HepG2 (cell line): ENCODE measurements around the gene B3GNT9. TPM values are rescaled to one million over a fixed set of nuclear protein-coding genes. Genes with fewer than 3 reads are reported as not detected.

Experiments
- AKAP8 ChIP-seq: sonication (generic); formaldehyde crosslinking; IDR thresholded peaks from 2 replicates; pipeline ENCODE4 v1.5.1; 2020; ENCODE audit warnings: mild to moderate bottlenecking, missing genetic modification reagents
- CSRNP1 ChIP-seq: sonication (generic); formaldehyde crosslinking; IDR thresholded peaks from 2 replicates; pipeline ENCODE4 v1.8.1; 2023; ENCODE audit warnings: mild to moderate bottlenecking, missing genetic modification reagents
- DDIT3 ChIP-seq: sonication (generic); formaldehyde crosslinking; IDR thresholded peaks from 2 replicates; pipeline ENCODE4 v1.4.0; 2020; ENCODE audit warnings: mild to moderate bottlenecking, missing genetic modification reagents
- FOXM1 ChIP-seq: sonication (generic); formaldehyde crosslinking; IDR thresholded peaks from 2 replicates; pipeline ENCODE4 v1.5.0; 2020; ENCODE audit warnings: missing genetic modification reagents
- GABPB1 ChIP-seq: IDR thresholded peaks from 2 replicates; pipeline ENCODE4 v1.6.1; 2016; ENCODE audit warnings: mild to moderate bottlenecking, missing genetic modification reagents, moderate library complexity, missing compliant biosample characterization
- GMEB1 ChIP-seq: sonication (generic); formaldehyde crosslinking; IDR thresholded peaks from 2 replicates; pipeline ENCODE4 v1.5.1; 2020; ENCODE audit warnings: missing genetic modification reagents, mild to moderate bottlenecking, borderline replicate concordance
- HOMEZ ChIP-seq: IDR thresholded peaks from 2 replicates; pipeline ENCODE4 v1.6.1; 2016; ENCODE audit warnings: low read depth
- NFAT5 ChIP-seq: sonication (generic); formaldehyde crosslinking; IDR thresholded peaks from 2 replicates; pipeline ENCODE4 v1.4.0; 2020; ENCODE audit warnings: missing genetic modification reagents
- RBFOX2 ChIP-seq: fragments of 200-400 bp; formaldehyde crosslinking; IDR thresholded peaks from 2 replicates; pipeline ENCODE4 v1.6.1; 2017; ENCODE audit warnings: low read depth, mild to moderate bottlenecking, low read length
- RNF2 ChIP-seq: fragments of 450-650 bp; conservative IDR thresholded peaks from 2 replicates; pipeline ENCODE4 v1.6.1; 2016; ENCODE audit warnings: low read depth
- SP4 ChIP-seq: sonication (generic); formaldehyde crosslinking; IDR thresholded peaks from 2 replicates; pipeline ENCODE4 v1.8.1; 2023; ENCODE audit warnings: mild to moderate bottlenecking, missing genetic modification reagents
- TCF7 ChIP-seq: sonication (generic); IDR thresholded peaks from 2 replicates; pipeline ENCODE4 v1.6.1; 2016; ENCODE audit warnings: antibody characterized with exemption, low read depth
- THAP8 ChIP-seq: sonication (generic); formaldehyde crosslinking; IDR thresholded peaks from 2 replicates; pipeline ENCODE4 v1.5.1; 2020; ENCODE audit warnings: missing genetic modification reagents, mild to moderate bottlenecking, borderline replicate concordance
- ZBTB42 ChIP-seq: sonication (generic); formaldehyde crosslinking; IDR thresholded peaks from 2 replicates; pipeline ENCODE4 v1.5.0; 2020; ENCODE audit warnings: mild to moderate bottlenecking, missing genetic modification reagents
- ZIK1 ChIP-seq: sonication (generic); formaldehyde crosslinking; IDR thresholded peaks from 2 replicates; pipeline ENCODE4 v1.5.0; 2020; ENCODE audit warnings: mild to moderate bottlenecking, low read depth, missing genetic modification reagents, borderline replicate concordance
- ZNF326 ChIP-seq: sonication (generic); formaldehyde crosslinking; IDR thresholded peaks from 2 replicates; pipeline ENCODE4 v1.4.0; 2020; ENCODE audit warnings: missing genetic modification reagents, borderline replicate concordance
- polyA plus RNA-seq, 8 experiments: library from polyadenylated mRNA; depleted of rRNA in 3 of 8; stranded (reverse) in 7 of 8; unstranded in 1 of 8; fragments of >200 nt; fragmentation: Illumina TruSeq in 4 of 8; extraction: Trizol in 4 of 8; gene quantifications; 2 replicates each; pipeline versions ENCODE4 v1.2.1 to v1.2.3, GENCODE V29; 2011 to 2016; ENCODE audit warnings: low read depth in 4 of 8, missing spikeins in 1 of 8, mixed read lengths in 1 of 8; ENCODE audit not compliant: insufficient read depth in 1 of 8
- total RNA-seq, 5 experiments: library from RNA; depleted of rRNA; stranded (reverse); fragments of >200 nt; fragmentation: Illumina TruSeq; extraction: Trizol; gene quantifications; 2 replicates each; pipeline ENCODE4 v1.2.3, GENCODE V29; 2016; ENCODE audit warnings: low read depth in 1 of 5

The B3GNT9 gene
- total and polyA plus RNA-seq, 2 of the 13 experiments (the other 11 are each of a cell fraction or from before 2014, with no cell fraction given), result 1.5 to 3.1 TPM

GRCh38 chr16:67150833-67151396 is at the start of gene B3GNT9 (continued):
- TF ChIP-seq ZNF326, result no peak
- TF ChIP-seq THAP8, result peak; percentile 65; the same call in 1 of the 2 replicates
- no peak for TF ChIP-seq DDIT3 (CRISPR knock-in tag)
- 0 out of 2 replicates have a peak, but pooled peaks have one; percentile 33 for TF ChIP-seq NFAT5 (CRISPR knock-in tag)
- no peak for TF ChIP-seq ZIK1 (CRISPR knock-in tag)
- 0 out of 2 replicates have a peak, but pooled peaks have one; percentile 68 for TF ChIP-seq ZBTB42
- peak; percentile 79; the same call in 1 of the 2 replicates for TF ChIP-seq HOMEZ (CRISPR knock-in tag)
- TF ChIP-seq SP4, result no peak
- peak; percentile 44; the same call in 1 of the 2 replicates for TF ChIP-seq RBFOX2
- 0 out of 2 replicates have a peak, but pooled peaks have one; percentile 49 for TF ChIP-seq FOXM1 (CRISPR knock-in tag)
- TF ChIP-seq GABPB1 (CRISPR knock-in tag), result peak; percentile 74; the same call in 1 of the 2 replicates
- TF ChIP-seq GMEB1 (CRISPR knock-in tag), result peak; percentile 56; the same call in 1 of the 2 replicates
- 0 out of 2 replicates have a peak, but pooled peaks have one; percentile 18 for TF ChIP-seq CSRNP1
- TF ChIP-seq RNF2, result no peak
- TF ChIP-seq AKAP8 (CRISPR knock-in tag), result peak; percentile 84
- TF ChIP-seq TCF7, result no peak
- TF ChIP-seq, all 625 proteins: peak for 180
